Placental epithelial cell (primary cell): Measurements from ENCODE around the gene LETMD1. TPM values are rescaled to one million over a fixed set of nuclear protein-coding genes. Genes with fewer than 3 reads are reported as not detected.

Experiments
- small RNA-seq: library from RNA; depleted of rRNA; stranded (forward); fragments of <200 nt; gene quantifications from one replicate; pipeline ENCODE3, GENCODE V24; 2012
- total RNA-seq: library from RNA; depleted of rRNA; stranded (reverse); fragments of >200 nt; gene quantifications from 2 replicates; pipeline ENCODE4 v1.2.3, GENCODE V29; 2012

LETMD1 gene, protein sequence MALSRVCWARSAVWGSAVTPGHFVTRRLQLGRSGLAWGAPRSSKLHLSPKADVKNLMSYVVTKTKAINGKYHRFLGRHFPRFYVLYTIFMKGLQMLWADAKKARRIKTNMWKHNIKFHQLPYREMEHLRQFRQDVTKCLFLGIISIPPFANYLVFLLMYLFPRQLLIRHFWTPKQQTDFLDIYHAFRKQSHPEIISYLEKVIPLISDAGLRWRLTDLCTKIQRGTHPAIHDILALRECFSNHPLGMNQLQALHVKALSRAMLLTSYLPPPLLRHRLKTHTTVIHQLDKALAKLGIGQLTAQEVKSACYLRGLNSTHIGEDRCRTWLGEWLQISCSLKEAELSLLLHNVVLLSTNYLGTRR
- 41.9 and 91.5 TPM in 2 replicates for total RNA-seq

GRCh38 chr12:51047655-51048540 lies at the start of gene LETMD1:
LETMD1 (plus strand) TSS chr12:51048327; CDS start chr12:51048357, 30 bp downstream.

DNA sequence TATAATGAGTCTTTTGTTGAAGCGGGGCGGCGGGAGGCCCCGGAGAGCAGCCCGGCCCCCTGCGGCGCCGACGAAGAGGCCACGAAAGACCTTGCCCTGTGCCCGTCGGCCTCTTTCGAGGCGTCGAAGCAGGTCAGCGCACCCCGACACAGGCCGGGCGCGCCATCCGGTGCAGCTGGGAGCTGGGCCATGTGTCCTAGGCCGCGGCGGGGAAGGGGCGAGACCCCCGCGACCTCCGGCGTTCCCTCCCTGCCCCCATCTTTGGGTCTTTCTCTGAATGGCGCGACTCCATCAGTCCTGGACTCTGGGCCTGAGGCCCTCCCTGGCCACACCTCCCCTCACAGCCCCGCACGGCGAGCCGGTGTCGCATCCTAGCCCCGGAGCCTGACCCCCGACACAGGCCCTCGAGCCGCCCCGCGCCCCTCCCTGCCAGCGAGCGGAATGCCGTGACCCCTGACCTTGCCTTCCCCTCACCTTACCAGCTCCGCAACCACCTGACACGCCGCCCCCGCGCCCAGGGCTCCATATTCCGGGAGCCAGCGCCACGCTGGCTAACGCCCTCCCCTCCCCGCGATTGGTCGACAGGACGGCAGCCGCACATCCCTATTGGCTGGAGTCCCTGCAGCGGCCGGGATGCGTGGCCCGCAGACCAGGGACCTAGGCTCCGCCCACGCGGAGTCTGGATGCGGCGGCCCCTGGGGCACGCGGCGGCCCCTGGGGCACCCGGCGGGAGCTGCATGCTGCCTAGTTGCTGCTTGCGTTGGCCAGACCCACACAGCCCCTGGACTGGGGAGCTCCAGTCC lies 22.1 kb upstream of the LETMD1 start, which contains the start of gene SLC11A2:
SLC11A2 (minus strand) TSS at position 549 of the 803 bp plus-strand sequence. CDS start 15,656 bp downstream, outside the sequence.

DNA sequence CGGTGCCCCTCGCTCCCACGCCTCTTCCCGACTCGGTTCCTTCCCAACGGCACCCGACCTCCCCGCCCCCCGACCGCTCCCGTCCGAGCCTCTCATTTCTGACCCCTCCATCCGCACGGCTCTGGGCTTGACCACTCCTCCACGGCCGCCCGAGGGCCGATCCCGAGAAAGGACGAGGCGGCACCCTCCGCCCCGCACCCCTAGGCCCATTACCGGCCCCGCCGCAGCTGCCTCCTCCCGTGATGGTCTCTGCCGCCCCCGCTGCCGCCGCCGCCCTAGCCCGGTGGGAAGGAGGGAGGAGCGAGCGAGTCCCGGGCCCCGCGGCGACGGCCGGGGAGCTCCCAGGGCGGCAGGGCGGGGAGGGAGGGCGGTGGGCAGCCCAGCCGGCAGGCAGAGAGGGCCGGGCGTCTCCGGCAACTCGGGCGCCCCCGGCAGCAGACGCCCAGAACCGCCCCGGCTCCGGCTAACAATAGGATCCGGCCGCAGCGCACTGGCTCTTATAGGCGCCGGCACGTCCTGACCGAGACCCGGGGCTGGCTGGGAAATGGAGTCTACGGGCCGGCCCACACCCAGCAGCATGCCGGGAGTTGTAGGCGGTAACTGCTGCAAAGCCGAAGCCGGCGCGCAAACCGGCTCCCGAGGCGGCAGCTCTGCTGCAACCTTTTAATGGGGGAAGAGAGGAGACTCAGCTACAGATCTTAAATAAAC lies 35.2 kb downstream of the LETMD1 start, which contains the start of gene CSRNP2:
CSRNP2 (minus strand) TSS at position 471 of the 708 bp plus-strand sequence. CDS start 7,035 bp downstream, outside the sequence.

Small RNAs within 50 kb of the gene (small RNA-seq; reads per million reads assigned to genes)
- gene RNU6-1273P (not detected), gene RNU6-87P (not detected)

Other genes starting within 250 kb of the LETMD1 start
- under 0.01 TPM in 1 of 2 replicates, not detected in the other for gene TMPRSS12, start 205.4 kb upstream of the LETMD1 start, total RNA-seq
- gene HIGD1C, start 95.8 kb upstream of the LETMD1 start, total RNA-seq: not detected in 2 replicates
- 32.6 and 37.0 TPM in 2 replicates for gene SLC11A2, start 21.9 kb upstream of the LETMD1 start, total RNA-seq
- gene CSRNP2, start 35.3 kb downstream of the LETMD1 start, total RNA-seq: 27.1 and 31.4 TPM in 2 replicates
- 7.9 and 9.0 TPM in 2 replicates for gene TFCP2, start 124.8 kb downstream of the LETMD1 start, total RNA-seq
- gene POU6F1, start 169.7 kb downstream of the LETMD1 start, total RNA-seq: 2.2 and 5.1 TPM in 2 replicates
- 157 and 197 TPM in 2 replicates for gene DAZAP2, start 190.5 kb downstream of the LETMD1 start, total RNA-seq
- 7.9 and 14.5 TPM in 2 replicates for gene SMAGP, start 222.1 kb downstream of the LETMD1 start, total RNA-seq